Measurements from ENCODE around the gene FOXL1.

FOXL1 gene

GRCh38 chr16:86549076-86549892, 29.1 kb upstream of the FOXL1 start:
- no peak for DNase-seq (ENCODE audit: low read depth)

GRCh38 chr16:86549893-86550190, 28.5 kb upstream of the FOXL1 start:
- DNase-seq (ENCODE audit: low read depth) = no peak

- no peak for DNase-seq (ENCODE audit: low read depth)
Measured at GRCh38 chr16:86550281-86550680, 28.1 kb upstream of the FOXL1 start.

- DNase-seq (ENCODE audit: low read depth) = no peak
Measured at GRCh38 chr16:86553356-86553755, 25.0 kb upstream of the FOXL1 start.

GRCh38 chr16:86554599-86554916, 23.8 kb upstream of the FOXL1 start:
- DNase-seq (ENCODE audit: low read depth) = no peak

GRCh38 chr16:86554917-86555703, 23.2 kb upstream of the FOXL1 start, which contains the start of gene MTHFSD:
MTHFSD (minus strand) TSS chr16:86555235; CDS start chr16:86555184, 51 bp downstream.
- peak; percentile 85 for DNase-seq (ENCODE audit: low read depth)

- no peak for DNase-seq (ENCODE audit: low read depth)
Measured at GRCh38 chr16:86555704-86556075, 22.7 kb upstream of the FOXL1 start.

- no peak for DNase-seq (ENCODE audit: low read depth)
Measured at GRCh38 chr16:86556576-86556975, 21.8 kb upstream of the FOXL1 start.

- DNase-seq (ENCODE audit: low read depth) = no peak
Measured at GRCh38 chr16:86557587-86557986, 20.8 kb upstream of the FOXL1 start.

GRCh38 chr16:86558355-86559193, 19.8 kb upstream of the FOXL1 start:
- DNase-seq (ENCODE audit: low read depth) = no peak

- no peak for DNase-seq (ENCODE audit: low read depth)
Measured at GRCh38 chr16:86559802-86560305, 18.5 kb upstream of the FOXL1 start.

- no peak for DNase-seq (ENCODE audit: low read depth)
Measured at GRCh38 chr16:86562356-86562755, 16.0 kb upstream of the FOXL1 start.

- peak; percentile 51 for DNase-seq (ENCODE audit: low read depth)
Measured at GRCh38 chr16:86563469-86564345, 14.6 kb upstream of the FOXL1 start.

- no peak for DNase-seq (ENCODE audit: low read depth)
Measured at GRCh38 chr16:86565181-86565631, 13.1 kb upstream of the FOXL1 start.

GRCh38 chr16:86565644-86566511, 12.5 kb upstream of the FOXL1 start:
- no peak for DNase-seq (ENCODE audit: low read depth)

- DNase-seq (ENCODE audit: low read depth) = no peak
Measured at GRCh38 chr16:86566601-86566965, 11.8 kb upstream of the FOXL1 start, which contains the start of gene FOXC2. FOXC2 (plus strand) TSS chr16:86566829; CDS start chr16:86567336, 507 bp downstream.

- DNase-seq (ENCODE audit: low read depth) = no peak
Measured at GRCh38 chr16:86566966-86567700, 11.2 kb upstream of the FOXL1 start.

GRCh38 chr16:86567701-86568581, 10.4 kb upstream of the FOXL1 start:
- no peak for DNase-seq (ENCODE audit: low read depth)
